HepG2 (cell line): Measurements from ENCODE around the gene FBXL7. TPM values are rescaled to one million over a fixed set of nuclear protein-coding genes. Genes with fewer than 3 reads are reported as not detected.

Source experiments
- AKAP8 ChIP-seq: sonication (generic); formaldehyde crosslinking; IDR thresholded peaks from 2 replicates; pipeline ENCODE4 v1.5.1; 2020; ENCODE audit warnings: mild to moderate bottlenecking, missing genetic modification reagents
- CEBPZ ChIP-seq: IDR thresholded peaks from 2 replicates; pipeline ENCODE4 v1.6.1; 2012; ENCODE audit warnings: low read length, improper control_type of control experiment
- DNMT1 ChIP-seq: sonication (generic); formaldehyde crosslinking; IDR thresholded peaks from 2 replicates; pipeline ENCODE4 v1.5.1; 2020; ENCODE audit warnings: mild to moderate bottlenecking, missing genetic modification reagents
- FUBP1 ChIP-seq: sonication (generic); formaldehyde crosslinking; IDR thresholded peaks from 2 replicates; pipeline ENCODE4 v1.5.1; 2020; ENCODE audit warnings: missing genetic modification reagents, mild to moderate bottlenecking, borderline replicate concordance
- POGK ChIP-seq: sonication (generic); formaldehyde crosslinking; conservative IDR thresholded peaks from 2 replicates; pipeline ENCODE4 v1.8.0; 2022; ENCODE audit warnings: mild to moderate bottlenecking, moderate library complexity, missing genetic modification reagents
- SRSF1 ChIP-seq: fragments of 200-400 bp; formaldehyde crosslinking; optimal IDR thresholded peaks from 2 replicates; pipeline ENCODE3; 2017; ENCODE audit warnings: mild to moderate bottlenecking, low read depth, low read length, moderate library complexity
- ZEB1 ChIP-seq: IDR thresholded peaks from 2 replicates; pipeline ENCODE4 v1.6.1; 2012; ENCODE audit warnings: mild to moderate bottlenecking, low read depth, inconsistent platforms; ENCODE audit not compliant: insufficient replicate concordance
- ZNF598 ChIP-seq: sonication (generic); formaldehyde crosslinking; IDR thresholded peaks from 2 replicates; pipeline ENCODE4 v1.5.1; 2020; ENCODE audit warnings: mild to moderate bottlenecking, missing genetic modification reagents, borderline replicate concordance
- polyA plus RNA-seq, 8 experiments: library from polyadenylated mRNA; depleted of rRNA in 3 of 8; stranded (reverse) in 7 of 8; unstranded in 1 of 8; fragments of >200 nt; fragmentation: Illumina TruSeq in 4 of 8; extraction: Trizol in 4 of 8; gene quantifications; 2 replicates each; pipeline versions ENCODE4 v1.2.1 to v1.2.3, GENCODE V29; 2011 to 2016; ENCODE audit warnings: low read depth in 4 of 8, missing spikeins in 1 of 8, mixed read lengths in 1 of 8; ENCODE audit not compliant: insufficient read depth in 1 of 8
- total RNA-seq, 5 experiments: library from RNA; depleted of rRNA; stranded (reverse); fragments of >200 nt; fragmentation: Illumina TruSeq; extraction: Trizol; gene quantifications; 2 replicates each; pipeline ENCODE4 v1.2.3, GENCODE V29; 2016; ENCODE audit warnings: low read depth in 1 of 5
- TF ChIP-seq, protein P1 (sequence below): sonication (generic); formaldehyde crosslinking; IDR thresholded peaks from 2 replicates; pipeline ENCODE4 v1.5.0; 2020; ENCODE audit warnings: missing genetic modification reagents
- TF ChIP-seq, protein P2 (sequence below): sonication (generic); formaldehyde crosslinking; IDR thresholded peaks from 2 replicates; pipeline ENCODE4 v1.4.0; 2020; ENCODE audit warnings: mild to moderate bottlenecking, missing genetic modification reagents

FBXL7 gene
- total and polyA plus RNA-seq, 2 of the 13 experiments (the other 11 are each of a cell fraction or from before 2014, with no cell fraction given) = 0.07 TPM; not detected in 1

DNA sequence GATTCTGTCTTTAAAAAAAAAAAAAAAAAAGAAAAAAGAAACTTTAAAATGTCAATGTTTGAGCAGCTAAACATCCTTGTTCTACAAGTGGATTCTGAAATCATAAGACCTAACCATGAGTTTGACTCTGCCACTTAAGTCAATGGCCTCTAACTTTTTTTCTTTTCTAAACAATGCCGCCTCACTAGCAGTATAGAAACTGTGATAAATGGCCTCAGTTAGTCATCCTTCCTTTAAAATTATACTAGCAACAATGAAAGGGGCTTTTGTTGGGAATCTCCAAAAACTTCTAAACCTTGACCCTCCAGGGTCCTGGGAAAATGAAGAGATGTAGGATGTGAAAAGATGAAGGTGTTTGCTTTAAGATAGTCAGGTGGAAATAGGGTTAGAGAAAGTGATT is 71.1 kb downstream of the FBXL7 start (continued):
- TF ChIP-seq, protein P1, sequence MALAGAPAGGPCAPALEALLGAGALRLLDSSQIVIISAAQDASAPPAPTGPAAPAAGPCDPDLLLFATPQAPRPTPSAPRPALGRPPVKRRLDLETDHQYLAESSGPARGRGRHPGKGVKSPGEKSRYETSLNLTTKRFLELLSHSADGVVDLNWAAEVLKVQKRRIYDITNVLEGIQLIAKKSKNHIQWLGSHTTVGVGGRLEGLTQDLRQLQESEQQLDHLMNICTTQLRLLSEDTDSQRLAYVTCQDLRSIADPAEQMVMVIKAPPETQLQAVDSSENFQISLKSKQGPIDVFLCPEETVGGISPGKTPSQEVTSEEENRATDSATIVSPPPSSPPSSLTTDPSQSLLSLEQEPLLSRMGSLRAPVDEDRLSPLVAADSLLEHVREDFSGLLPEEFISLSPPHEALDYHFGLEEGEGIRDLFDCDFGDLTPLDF = no peak
- TF ChIP-seq AKAP8 (CRISPR knock-in tag) (no peak), ZEB1 (no peak), ZNF598 (CRISPR knock-in tag) (no peak), DNMT1 (CRISPR knock-in tag) (no peak), FUBP1 (no peak), CEBPZ (no peak), SRSF1 (no peak), POGK (CRISPR knock-in tag) (no peak)
- TF ChIP-seq, protein P2, sequence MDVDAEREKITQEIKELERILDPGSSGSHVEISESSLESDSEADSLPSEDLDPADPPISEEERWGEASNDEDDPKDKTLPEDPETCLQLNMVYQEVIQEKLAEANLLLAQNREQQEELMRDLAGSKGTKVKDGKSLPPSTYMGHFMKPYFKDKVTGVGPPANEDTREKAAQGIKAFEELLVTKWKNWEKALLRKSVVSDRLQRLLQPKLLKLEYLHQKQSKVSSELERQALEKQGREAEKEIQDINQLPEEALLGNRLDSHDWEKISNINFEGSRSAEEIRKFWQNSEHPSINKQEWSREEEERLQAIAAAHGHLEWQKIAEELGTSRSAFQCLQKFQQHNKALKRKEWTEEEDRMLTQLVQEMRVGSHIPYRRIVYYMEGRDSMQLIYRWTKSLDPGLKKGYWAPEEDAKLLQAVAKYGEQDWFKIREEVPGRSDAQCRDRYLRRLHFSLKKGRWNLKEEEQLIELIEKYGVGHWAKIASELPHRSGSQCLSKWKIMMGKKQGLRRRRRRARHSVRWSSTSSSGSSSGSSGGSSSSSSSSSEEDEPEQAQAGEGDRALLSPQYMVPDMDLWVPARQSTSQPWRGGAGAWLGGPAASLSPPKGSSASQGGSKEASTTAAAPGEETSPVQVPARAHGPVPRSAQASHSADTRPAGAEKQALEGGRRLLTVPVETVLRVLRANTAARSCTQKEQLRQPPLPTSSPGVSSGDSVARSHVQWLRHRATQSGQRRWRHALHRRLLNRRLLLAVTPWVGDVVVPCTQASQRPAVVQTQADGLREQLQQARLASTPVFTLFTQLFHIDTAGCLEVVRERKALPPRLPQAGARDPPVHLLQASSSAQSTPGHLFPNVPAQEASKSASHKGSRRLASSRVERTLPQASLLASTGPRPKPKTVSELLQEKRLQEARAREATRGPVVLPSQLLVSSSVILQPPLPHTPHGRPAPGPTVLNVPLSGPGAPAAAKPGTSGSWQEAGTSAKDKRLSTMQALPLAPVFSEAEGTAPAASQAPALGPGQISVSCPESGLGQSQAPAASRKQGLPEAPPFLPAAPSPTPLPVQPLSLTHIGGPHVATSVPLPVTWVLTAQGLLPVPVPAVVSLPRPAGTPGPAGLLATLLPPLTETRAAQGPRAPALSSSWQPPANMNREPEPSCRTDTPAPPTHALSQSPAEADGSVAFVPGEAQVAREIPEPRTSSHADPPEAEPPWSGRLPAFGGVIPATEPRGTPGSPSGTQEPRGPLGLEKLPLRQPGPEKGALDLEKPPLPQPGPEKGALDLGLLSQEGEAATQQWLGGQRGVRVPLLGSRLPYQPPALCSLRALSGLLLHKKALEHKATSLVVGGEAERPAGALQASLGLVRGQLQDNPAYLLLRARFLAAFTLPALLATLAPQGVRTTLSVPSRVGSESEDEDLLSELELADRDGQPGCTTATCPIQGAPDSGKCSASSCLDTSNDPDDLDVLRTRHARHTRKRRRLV (CRISPR knock-in tag) = no peak
